Effector memory CD8-positive, alpha-beta T cell (primary cell): Measurements from ENCODE around the gene TMEM235.
"Not testable (repeated sequence)": the region's sequence is repeated elsewhere in the genome, so short reads cannot be mapped to it uniquely, and the experiment has no call there.

Source experiments
- ATAC-seq: fragments of 150-1000 bp; cut with Tn5 transposase; replicated peaks from 2 replicates; pipeline ENCODE4 v1.10.0; 2021; ENCODE audit warnings: mild to moderate bottlenecking, moderate library complexity
- DNase-seq, 3 experiments: peaks; one replicate each; pipeline ENCODE4 v3.0.0; 2021
- H3K27ac Mint-ChIP-seq, 2 donors: one replicate each; pipeline ENCODE4 v1.8.0; 2022; ENCODE audit warnings: mild to moderate bottlenecking in 2 of 2, mixed read lengths in 2 of 2, moderate library complexity in 2 of 2
- H3K27me3 Mint-ChIP-seq, 2 donors: one replicate each; pipeline ENCODE4 v1.8.0; 2022; ENCODE audit warnings: mixed read lengths in 2 of 2
- H3K36me3 Mint-ChIP-seq: one replicate; pipeline ENCODE4 v1.8.0; 2022; ENCODE audit warnings: mild to moderate bottlenecking, moderate library complexity, mixed read lengths; ENCODE audit not compliant: insufficient read depth
- H3K4me1 Mint-ChIP-seq, 2 donors: one replicate each; pipeline ENCODE4 v1.8.0; 2022; ENCODE audit warnings: low read depth in 2 of 2, mixed read lengths in 2 of 2
- H3K4me3 Mint-ChIP-seq, 2 donors: one replicate each; pipeline ENCODE4 v1.8.0; 2022; ENCODE audit warnings: mild to moderate bottlenecking in 2 of 2, mixed read lengths in 2 of 2, moderate library complexity in 2 of 2
- H3K9me3 Mint-ChIP-seq, 2 donors: one replicate each; pipeline ENCODE4 v1.8.0; 2022; ENCODE audit warnings: mixed read lengths in 2 of 2

TMEM235 gene

GRCh38 chr17:78250891-78251772, 19.7 kb downstream of the TMEM235 start:
- Mint-ChIP-seq H3K9me3 (no peaks in the 10 kb centered on the region), H3K27me3 (no peaks in the 10 kb centered on the region), H3K4me1 (peaks cover 26 to 35% of the 10 kb centered on the region in 2 donors), H3K36me3 (peaks cover 11% of the 10 kb centered on the region), H3K4me3 (peak overlapping the region; percentile 71 to 73), H3K27ac (peak overlapping the region in 1 of 2 donors; percentile 75)
- ATAC-seq = peak; percentile 44
- DNase-seq = peak; percentile 79 to 81 (median 79)

- ATAC-seq = no peak
- peaks cover 11% of the 10 kb centered on the region for H3K36me3 Mint-ChIP-seq
- H3K4me3 Mint-ChIP-seq = peak overlapping the region; percentile 71 to 73
- peak overlapping the region in 1 of 2 donors; percentile 75 for H3K27ac Mint-ChIP-seq
- H3K27me3 Mint-ChIP-seq = no peaks in the 10 kb centered on the region
- H3K4me1 Mint-ChIP-seq = peaks cover 26 to 35% of the 10 kb centered on the region in 2 donors
- H3K9me3 Mint-ChIP-seq = no peaks in the 10 kb centered on the region
- DNase-seq = no peak
Observed at GRCh38 chr17:78251773-78252103, 20.3 kb downstream of the TMEM235 start.

GRCh38 chr17:78252111-78252634, 20.7 kb downstream of the TMEM235 start:
- Mint-ChIP-seq H3K27me3 (no peaks in the 10 kb centered on the region), H3K9me3 (no peaks in the 10 kb centered on the region), H3K4me1 (peaks cover 26 to 35% of the 10 kb centered on the region in 2 donors), H3K4me3 (peak overlapping the region; percentile 71 to 73), H3K36me3 (peaks cover 11% of the 10 kb centered on the region), H3K27ac (peak overlapping the region; percentile 85 to 92)
- peak; percentile 88 for ATAC-seq
- DNase-seq = peak; percentile 80 to 82 (median 81)

- Mint-ChIP-seq H3K4me3 (peak overlapping the region; percentile 71 to 73), H3K27me3 (no peaks in the 10 kb centered on the region), H3K36me3 (peaks cover 11% of the 10 kb centered on the region), H3K9me3 (no peaks in the 10 kb centered on the region), H3K4me1 (peaks cover 29 to 35% of the 10 kb centered on the region in 2 donors), H3K27ac (peak overlapping the region; percentile 85 to 92)
- ATAC-seq = no peak
- peak in 1 of 3 experiments; percentile 27 for DNase-seq
Observed at GRCh38 chr17:78252701-78253635, 21.5 kb downstream of the TMEM235 start.

GRCh38 chr17:78253636-78253945, 22.2 kb downstream of the TMEM235 start:
- not testable (repeated sequence) for ATAC-seq, DNase-seq, H3K27me3 Mint-ChIP-seq, H3K9me3 Mint-ChIP-seq
- Mint-ChIP-seq H3K27ac (peak overlapping the region in 1 of 2 donors; percentile 85), H3K36me3 (peaks cover 11% of the 10 kb centered on the region), H3K4me1 (peaks cover 32 to 40% of the 10 kb centered on the region in 2 donors), H3K4me3 (peak overlapping the region; percentile 71 to 73)

GRCh38 chr17:78253946-78254672, 22.7 kb downstream of the TMEM235 start:
- Mint-ChIP-seq H3K27me3 (no peaks in the 10 kb centered on the region), H3K9me3 (no peaks in the 10 kb centered on the region), H3K4me1 (peaks cover 32 to 41% of the 10 kb centered on the region in 2 donors), H3K4me3 (peak overlapping the region; percentile 71 to 73), H3K27ac (peak overlapping the region in 1 of 2 donors; percentile 85), H3K36me3 (peaks cover 11% of the 10 kb centered on the region)
- peak; percentile 67 to 73 (median 69) for DNase-seq
- peak; percentile 39 for ATAC-seq

GRCh38 chr17:78255029-78255656, 23.7 kb downstream of the TMEM235 start:
- H3K9me3 Mint-ChIP-seq = no peaks in the 10 kb centered on the region
- H3K4me1 Mint-ChIP-seq = peaks cover 32 to 43% of the 10 kb centered on the region in 2 donors
- DNase-seq (no peak), ATAC-seq (no peak)
- peaks cover 11% of the 10 kb centered on the region for H3K36me3 Mint-ChIP-seq
- no peaks in the 10 kb centered on the region for H3K27me3 Mint-ChIP-seq
- no peak overlapping the region for H3K27ac Mint-ChIP-seq
- peak overlapping the region; percentile 71 to 73 for H3K4me3 Mint-ChIP-seq

GRCh38 chr17:78255953-78256706, 24.7 kb downstream of the TMEM235 start:
- H3K4me1 Mint-ChIP-seq = peaks cover 27 to 38% of the 10 kb centered on the region in 2 donors
- peak overlapping the region in 1 of 2 donors; percentile 46 for H3K27ac Mint-ChIP-seq
- peaks cover 11% of the 10 kb centered on the region for H3K36me3 Mint-ChIP-seq

GRCh38 chr17:78256707-78257591, 25.5 kb downstream of the TMEM235 start:
- Mint-ChIP-seq H3K36me3 (peaks cover 11% of the 10 kb centered on the region), H3K27ac (peak overlapping the region in 1 of 2 donors; percentile 46), H3K27me3 (no peaks in the 10 kb centered on the region), H3K9me3 (no peaks in the 10 kb centered on the region), H3K4me1 (peaks cover 20 to 30% of the 10 kb centered on the region in 2 donors), H3K4me3 (no peak overlapping the region)
- DNase-seq (no peak), ATAC-seq (no peak)

More at GRCh38 chr17:78255953-78256706, 24.7 kb downstream of the TMEM235 start:
- no peaks in the 10 kb centered on the region for H3K27me3 Mint-ChIP-seq
- H3K9me3 Mint-ChIP-seq = no peaks in the 10 kb centered on the region
- ATAC-seq (no peak), DNase-seq (no peak)
- H3K4me3 Mint-ChIP-seq = peak overlapping the region in 1 of 2 donors; percentile 71

GRCh38 chr17:78257810-78258322, 26.4 kb downstream of the TMEM235 start:
- DNase-seq = no peak
- H3K4me3 Mint-ChIP-seq = peak overlapping the region in 1 of 2 donors; percentile 70
- H3K27me3 Mint-ChIP-seq = no peaks in the 10 kb centered on the region
- peak overlapping the region in 1 of 2 donors; percentile 25 for H3K27ac Mint-ChIP-seq
- no peaks in the 10 kb centered on the region for H3K9me3 Mint-ChIP-seq
- H3K36me3 Mint-ChIP-seq = peaks cover 7% of the 10 kb centered on the region
- no peak for ATAC-seq
- peaks cover 11 to 21% of the 10 kb centered on the region in 2 donors for H3K4me1 Mint-ChIP-seq
